Fibroblast of pulmonary artery (primary cell): ENCODE measurements around the gene CPVL.

ENCODE experiments used
- DNase-seq: peaks from one replicate; pipeline ENCODE4 v3.0.0-alpha.2; 2010; ENCODE audit warnings: low read depth
- H3K4me3 ChIP-seq: replicated peaks from 2 replicates; pipeline ENCODE4 v1.5.1; 2011; ENCODE audit warnings: low read depth, mild to moderate bottlenecking, control low read depth, low read length, moderate library complexity
- CTCF ChIP-seq: IDR thresholded peaks from 2 replicates; pipeline ENCODE4 v1.5.1; 2011; ENCODE audit warnings: mild to moderate bottlenecking, control low read depth, low read length, inconsistent platforms; ENCODE audit errors: missing control alignments

CPVL gene

GRCh38 chr7:28980451-28981160, 165.7 kb downstream of the CPVL start:
- peak; percentile 21 for DNase-seq
- H3K4me3 ChIP-seq = no peak overlapping the region

GRCh38 chr7:28979776-28980175, 166.6 kb downstream of the CPVL start:
- no peak for TF ChIP-seq CTCF
- no peak overlapping the region for H3K4me3 ChIP-seq
- no peak for DNase-seq

More at GRCh38 chr7:28980451-28981160, 165.7 kb downstream of the CPVL start:
- no peak for TF ChIP-seq CTCF

DNA sequence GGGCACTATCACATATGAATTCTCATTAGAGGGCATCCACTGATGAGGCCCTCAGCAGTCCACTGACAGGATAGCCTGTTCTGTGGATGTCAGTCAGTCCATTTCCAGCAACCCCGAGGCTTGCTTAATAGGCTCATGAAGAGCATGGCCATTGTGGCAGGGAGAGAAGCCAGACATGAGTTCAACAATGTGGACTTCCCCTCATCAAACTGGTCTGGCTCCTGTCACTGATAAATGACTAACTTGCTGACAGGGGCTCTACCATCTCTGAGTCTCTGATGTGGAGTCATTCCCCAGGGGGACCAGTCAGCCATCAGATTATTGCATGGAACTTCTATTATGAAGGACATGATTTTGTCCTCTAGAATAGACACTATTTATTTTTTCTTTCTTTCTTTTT, 168.5 kb downstream of the CPVL start:
- no peak for TF ChIP-seq CTCF
- DNase-seq = no peak
- H3K4me3 ChIP-seq = no peak overlapping the region

DNA sequence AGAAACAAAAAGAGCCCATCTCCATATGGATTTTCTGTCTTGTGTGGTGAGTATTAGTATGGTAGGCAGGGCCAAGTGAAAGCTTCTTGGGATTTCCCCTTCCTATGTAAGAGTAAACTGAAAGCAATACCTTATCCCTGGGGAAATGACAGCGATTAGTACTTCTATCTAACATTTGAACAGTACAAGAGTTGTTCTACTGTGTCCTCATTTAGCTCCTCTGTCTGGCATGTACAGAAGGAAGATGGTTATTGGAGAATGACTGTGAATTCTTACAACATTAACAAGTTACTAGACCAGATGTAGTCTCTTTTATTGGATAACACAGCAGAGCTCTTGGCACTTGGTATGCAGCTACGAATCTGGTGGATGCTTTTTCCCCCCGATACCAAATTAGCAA, 170.3 kb downstream of the CPVL start:
- DNase-seq = no peak
- TF ChIP-seq CTCF = no peak
- H3K4me3 ChIP-seq = no peak overlapping the region

- H3K4me3 ChIP-seq = no peak overlapping the region
- TF ChIP-seq CTCF = no peak
- DNase-seq = no peak
Observed at GRCh38 chr7:28973591-28973990, 172.7 kb downstream of the CPVL start.

- no peak for DNase-seq
- H3K4me3 ChIP-seq = no peak overlapping the region
- no peak for TF ChIP-seq CTCF
Observed at GRCh38 chr7:28964056-28964455, 182.3 kb downstream of the CPVL start.

GRCh38 chr7:28961972-28962371, 184.4 kb downstream of the CPVL start:
- no peak overlapping the region for H3K4me3 ChIP-seq
- DNase-seq = no peak
- TF ChIP-seq CTCF = no peak
